Measurements from ENCODE around the gene TRIO. TPM values are rescaled to one million over a fixed set of nuclear protein-coding genes. Genes with fewer than 3 reads are reported as not detected.
A peak's percentile ranks its signal among the peaks of the same experiment; 100 is the strongest.

The TRIO gene
- total RNA-seq, 1 experiment from 2014 or later, result 88.8 TPM

DNA sequence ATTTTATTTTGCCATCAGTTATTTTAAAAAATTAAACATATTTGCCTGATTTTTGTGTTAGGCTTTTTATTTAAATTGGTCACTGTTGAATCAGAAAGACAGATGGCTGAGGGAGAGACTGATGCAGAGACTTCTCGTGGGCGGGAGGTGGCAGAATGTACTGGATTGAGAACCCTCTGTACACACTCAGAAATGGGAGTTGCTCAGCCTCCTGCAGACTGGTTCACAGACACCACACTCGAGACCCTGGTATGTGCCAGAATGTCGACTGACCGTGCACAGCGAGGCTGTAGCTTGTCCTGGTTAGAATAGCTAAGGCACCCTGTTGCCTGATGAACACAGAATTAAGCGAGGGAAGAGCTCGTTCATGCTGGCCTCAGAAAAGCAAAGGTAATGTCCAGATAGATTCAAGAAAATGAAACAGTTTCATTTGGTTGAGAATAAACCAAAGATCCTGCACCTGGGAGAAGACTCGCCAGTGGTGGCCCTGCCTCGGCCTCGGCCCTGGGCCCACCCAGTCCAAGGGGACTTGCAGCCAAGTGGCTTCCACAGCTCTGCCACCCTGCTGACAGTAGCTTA, 367.1 kb downstream of the TRIO start:
- H3K9me3 Mint-ChIP-seq, result no peaks in the 10 kb centered on the region
- no peaks in the 10 kb centered on the region for H3K27me3 Mint-ChIP-seq (ENCODE audit: low read depth)
- peak overlapping the region; percentile 69; the same call in 1 of the 2 replicates for H3K27ac Mint-ChIP-seq
- no peak for DNase-seq (ENCODE audit: low spot score)
- ChIA-PET CTCF (interaction anchor here (1.0 to 2.4 kb wide), 2 partner anchors 138 to 158 kb away, joined by 3 to 14 read pairs; no protein-coding TSS in a partner anchor), POLR2A (no interaction called here)
- H3K4me3 Mint-ChIP-seq, result no peak overlapping the region
- H3K4me1 Mint-ChIP-seq, result peaks cover 6% of the 10 kb centered on the region; the same call in 1 of the 2 replicates
- no peak for ATAC-seq
- TF ChIP-seq ZNF138 (CRISPR knock-in tag; conservative IDR thresholded peaks at IDR 0.05) (no peak), ZNF396 (CRISPR knock-in tag; IDR thresholded peaks at IDR 0.05; ENCODE audit: borderline replicate concordance) (no peak), HMGA2 (CRISPR knock-in tag; IDR thresholded peaks at IDR 0.05) (no peak)
- TF ChIP-seq, protein P1, sequence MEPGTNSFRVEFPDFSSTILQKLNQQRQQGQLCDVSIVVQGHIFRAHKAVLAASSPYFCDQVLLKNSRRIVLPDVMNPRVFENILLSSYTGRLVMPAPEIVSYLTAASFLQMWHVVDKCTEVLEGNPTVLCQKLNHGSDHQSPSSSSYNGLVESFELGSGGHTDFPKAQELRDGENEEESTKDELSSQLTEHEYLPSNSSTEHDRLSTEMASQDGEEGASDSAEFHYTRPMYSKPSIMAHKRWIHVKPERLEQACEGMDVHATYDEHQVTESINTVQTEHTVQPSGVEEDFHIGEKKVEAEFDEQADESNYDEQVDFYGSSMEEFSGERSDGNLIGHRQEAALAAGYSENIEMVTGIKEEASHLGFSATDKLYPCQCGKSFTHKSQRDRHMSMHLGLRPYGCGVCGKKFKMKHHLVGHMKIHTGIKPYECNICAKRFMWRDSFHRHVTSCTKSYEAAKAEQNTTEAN (CRISPR knock-in tag; IDR thresholded peaks at IDR 0.05), result no peak
- TF ChIP-seq, protein P2, sequence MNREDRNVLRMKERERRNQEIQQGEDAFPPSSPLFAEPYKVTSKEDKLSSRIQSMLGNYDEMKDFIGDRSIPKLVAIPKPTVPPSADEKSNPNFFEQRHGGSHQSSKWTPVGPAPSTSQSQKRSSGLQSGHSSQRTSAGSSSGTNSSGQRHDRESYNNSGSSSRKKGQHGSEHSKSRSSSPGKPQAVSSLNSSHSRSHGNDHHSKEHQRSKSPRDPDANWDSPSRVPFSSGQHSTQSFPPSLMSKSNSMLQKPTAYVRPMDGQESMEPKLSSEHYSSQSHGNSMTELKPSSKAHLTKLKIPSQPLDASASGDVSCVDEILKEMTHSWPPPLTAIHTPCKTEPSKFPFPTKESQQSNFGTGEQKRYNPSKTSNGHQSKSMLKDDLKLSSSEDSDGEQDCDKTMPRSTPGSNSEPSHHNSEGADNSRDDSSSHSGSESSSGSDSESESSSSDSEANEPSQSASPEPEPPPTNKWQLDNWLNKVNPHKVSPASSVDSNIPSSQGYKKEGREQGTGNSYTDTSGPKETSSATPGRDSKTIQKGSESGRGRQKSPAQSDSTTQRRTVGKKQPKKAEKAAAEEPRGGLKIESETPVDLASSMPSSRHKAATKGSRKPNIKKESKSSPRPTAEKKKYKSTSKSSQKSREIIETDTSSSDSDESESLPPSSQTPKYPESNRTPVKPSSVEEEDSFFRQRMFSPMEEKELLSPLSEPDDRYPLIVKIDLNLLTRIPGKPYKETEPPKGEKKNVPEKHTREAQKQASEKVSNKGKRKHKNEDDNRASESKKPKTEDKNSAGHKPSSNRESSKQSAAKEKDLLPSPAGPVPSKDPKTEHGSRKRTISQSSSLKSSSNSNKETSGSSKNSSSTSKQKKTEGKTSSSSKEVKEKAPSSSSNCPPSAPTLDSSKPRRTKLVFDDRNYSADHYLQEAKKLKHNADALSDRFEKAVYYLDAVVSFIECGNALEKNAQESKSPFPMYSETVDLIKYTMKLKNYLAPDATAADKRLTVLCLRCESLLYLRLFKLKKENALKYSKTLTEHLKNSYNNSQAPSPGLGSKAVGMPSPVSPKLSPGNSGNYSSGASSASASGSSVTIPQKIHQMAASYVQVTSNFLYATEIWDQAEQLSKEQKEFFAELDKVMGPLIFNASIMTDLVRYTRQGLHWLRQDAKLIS (CRISPR knock-in tag; IDR thresholded peaks at IDR 0.05; ENCODE audit: borderline replicate concordance), result no peak
- peaks cover 9% of the 10 kb centered on the region for H3K36me3 Mint-ChIP-seq

DNA sequence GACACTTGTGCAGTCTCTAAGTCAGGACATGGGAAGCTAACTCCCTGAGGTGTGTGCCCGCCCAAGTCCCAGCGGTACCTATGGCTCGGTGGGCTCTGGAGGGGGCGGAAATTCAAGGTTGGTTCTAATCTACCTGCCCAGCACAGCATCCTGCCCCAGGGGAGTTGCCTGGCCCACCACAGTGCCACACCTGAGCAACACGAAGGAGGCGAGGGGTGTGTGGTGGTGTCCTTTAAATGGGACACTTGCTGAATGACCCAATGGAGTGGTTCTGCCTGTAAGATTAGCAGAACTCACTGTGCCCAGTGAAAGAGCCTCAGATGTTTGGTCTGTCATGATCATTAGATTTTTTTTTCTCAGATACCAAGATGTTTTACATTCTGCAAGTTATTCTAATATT, 367.7 kb downstream of the TRIO start:
- ATAC-seq (no peak), DNase-seq (ENCODE audit: low spot score) (no peak)
- H3K27me3 Mint-ChIP-seq (ENCODE audit: low read depth), result no peaks in the 10 kb centered on the region
- POLR2A ChIA-PET, result no interaction called here
- TF ChIP-seq TEAD1 (CRISPR knock-in tag; IDR thresholded peaks at IDR 0.05) (no peak), HMGA2 (CRISPR knock-in tag; IDR thresholded peaks at IDR 0.05) (no peak), NFYB (CRISPR knock-in tag; conservative IDR thresholded peaks at IDR 0.05; ENCODE audit: low read depth) (no peak), GABPB1 (CRISPR knock-in tag; IDR thresholded peaks at IDR 0.05) (no peak), FOXK1 (CRISPR knock-in tag; IDR thresholded peaks at IDR 0.05) (no peak), ELF4 (CRISPR knock-in tag; IDR thresholded peaks at IDR 0.05; ENCODE audit: low read depth) (no peak), FOXP1 (CRISPR knock-in tag; IDR thresholded peaks at IDR 0.05; ENCODE audit: borderline replicate concordance) (no peak), SMAD3 (CRISPR knock-in tag; IDR thresholded peaks at IDR 0.05; ENCODE audit: borderline replicate concordance) (no peak), NFE2L1 (CRISPR knock-in tag; IDR thresholded peaks at IDR 0.05) (no peak), ZNF219 (CRISPR knock-in tag; IDR thresholded peaks at IDR 0.05; ENCODE audit: borderline replicate concordance) (no peak)
- TF ChIP-seq, protein P3, sequence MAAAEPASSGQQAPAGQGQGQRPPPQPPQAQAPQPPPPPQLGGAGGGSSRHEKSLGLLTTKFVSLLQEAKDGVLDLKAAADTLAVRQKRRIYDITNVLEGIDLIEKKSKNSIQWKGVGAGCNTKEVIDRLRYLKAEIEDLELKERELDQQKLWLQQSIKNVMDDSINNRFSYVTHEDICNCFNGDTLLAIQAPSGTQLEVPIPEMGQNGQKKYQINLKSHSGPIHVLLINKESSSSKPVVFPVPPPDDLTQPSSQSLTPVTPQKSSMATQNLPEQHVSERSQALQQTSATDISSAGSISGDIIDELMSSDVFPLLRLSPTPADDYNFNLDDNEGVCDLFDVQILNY (CRISPR knock-in tag; IDR thresholded peaks at IDR 0.05), result no peak
- TF ChIP-seq, protein P4, sequence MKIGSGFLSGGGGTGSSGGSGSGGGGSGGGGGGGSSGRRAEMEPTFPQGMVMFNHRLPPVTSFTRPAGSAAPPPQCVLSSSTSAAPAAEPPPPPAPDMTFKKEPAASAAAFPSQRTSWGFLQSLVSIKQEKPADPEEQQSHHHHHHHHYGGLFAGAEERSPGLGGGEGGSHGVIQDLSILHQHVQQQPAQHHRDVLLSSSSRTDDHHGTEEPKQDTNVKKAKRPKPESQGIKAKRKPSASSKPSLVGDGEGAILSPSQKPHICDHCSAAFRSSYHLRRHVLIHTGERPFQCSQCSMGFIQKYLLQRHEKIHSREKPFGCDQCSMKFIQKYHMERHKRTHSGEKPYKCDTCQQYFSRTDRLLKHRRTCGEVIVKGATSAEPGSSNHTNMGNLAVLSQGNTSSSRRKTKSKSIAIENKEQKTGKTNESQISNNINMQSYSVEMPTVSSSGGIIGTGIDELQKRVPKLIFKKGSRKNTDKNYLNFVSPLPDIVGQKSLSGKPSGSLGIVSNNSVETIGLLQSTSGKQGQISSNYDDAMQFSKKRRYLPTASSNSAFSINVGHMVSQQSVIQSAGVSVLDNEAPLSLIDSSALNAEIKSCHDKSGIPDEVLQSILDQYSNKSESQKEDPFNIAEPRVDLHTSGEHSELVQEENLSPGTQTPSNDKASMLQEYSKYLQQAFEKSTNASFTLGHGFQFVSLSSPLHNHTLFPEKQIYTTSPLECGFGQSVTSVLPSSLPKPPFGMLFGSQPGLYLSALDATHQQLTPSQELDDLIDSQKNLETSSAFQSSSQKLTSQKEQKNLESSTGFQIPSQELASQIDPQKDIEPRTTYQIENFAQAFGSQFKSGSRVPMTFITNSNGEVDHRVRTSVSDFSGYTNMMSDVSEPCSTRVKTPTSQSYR (CRISPR knock-in tag; IDR thresholded peaks at IDR 0.05), result no peak
- TF ChIP-seq, protein P5, sequence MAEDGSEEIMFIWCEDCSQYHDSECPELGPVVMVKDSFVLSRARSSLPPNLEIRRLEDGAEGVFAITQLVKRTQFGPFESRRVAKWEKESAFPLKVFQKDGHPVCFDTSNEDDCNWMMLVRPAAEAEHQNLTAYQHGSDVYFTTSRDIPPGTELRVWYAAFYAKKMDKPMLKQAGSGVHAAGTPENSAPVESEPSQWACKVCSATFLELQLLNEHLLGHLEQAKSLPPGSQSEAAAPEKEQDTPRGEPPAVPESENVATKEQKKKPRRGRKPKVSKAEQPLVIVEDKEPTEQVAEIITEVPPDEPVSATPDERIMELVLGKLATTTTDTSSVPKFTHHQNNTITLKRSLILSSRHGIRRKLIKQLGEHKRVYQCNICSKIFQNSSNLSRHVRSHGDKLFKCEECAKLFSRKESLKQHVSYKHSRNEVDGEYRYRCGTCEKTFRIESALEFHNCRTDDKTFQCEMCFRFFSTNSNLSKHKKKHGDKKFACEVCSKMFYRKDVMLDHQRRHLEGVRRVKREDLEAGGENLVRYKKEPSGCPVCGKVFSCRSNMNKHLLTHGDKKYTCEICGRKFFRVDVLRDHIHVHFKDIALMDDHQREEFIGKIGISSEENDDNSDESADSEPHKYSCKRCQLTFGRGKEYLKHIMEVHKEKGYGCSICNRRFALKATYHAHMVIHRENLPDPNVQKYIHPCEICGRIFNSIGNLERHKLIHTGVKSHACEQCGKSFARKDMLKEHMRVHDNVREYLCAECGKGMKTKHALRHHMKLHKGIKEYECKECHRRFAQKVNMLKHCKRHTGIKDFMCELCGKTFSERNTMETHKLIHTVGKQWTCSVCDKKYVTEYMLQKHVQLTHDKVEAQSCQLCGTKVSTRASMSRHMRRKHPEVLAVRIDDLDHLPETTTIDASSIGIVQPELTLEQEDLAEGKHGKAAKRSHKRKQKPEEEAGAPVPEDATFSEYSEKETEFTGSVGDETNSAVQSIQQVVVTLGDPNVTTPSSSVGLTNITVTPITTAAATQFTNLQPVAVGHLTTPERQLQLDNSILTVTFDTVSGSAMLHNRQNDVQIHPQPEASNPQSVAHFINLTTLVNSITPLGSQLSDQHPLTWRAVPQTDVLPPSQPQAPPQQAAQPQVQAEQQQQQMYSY (CRISPR knock-in tag; IDR thresholded peaks at IDR 0.05), result no peak
- peaks cover 4% of the 10 kb centered on the region for H3K9me3 Mint-ChIP-seq
- CTCF ChIA-PET, result interaction anchor here (1.0 to 2.4 kb wide), 2 partner anchors 138 to 159 kb away, joined by 3 to 14 read pairs; no protein-coding TSS in a partner anchor
- H3K4me1 Mint-ChIP-seq, result peaks cover 6% of the 10 kb centered on the region; the same call in 1 of the 2 replicates
- H3K27ac Mint-ChIP-seq, result no peak overlapping the region
- peaks cover 9% of the 10 kb centered on the region for H3K36me3 Mint-ChIP-seq
- H3K4me3 Mint-ChIP-seq, result no peak overlapping the region
